ENCODE measurements around the gene RGMB. TPM values are rescaled to one million over a fixed set of nuclear protein-coding genes. Genes with fewer than 3 reads are reported as not detected.
A peak's percentile ranks its signal among the peaks of the same experiment; 100 is the strongest.

RGMB gene
- total RNA-seq, 4 donors from 2014 or later, result 39.0 to 125 (median 50.3) TPM

- 52 to 77% methylated on average over 6 to 9 of the region's 9 CpGs for WGBS, 2 donors (ENCODE audit: low coverage in 1 of 2)
- no peak for TF ChIP-seq POLR2A (IDR thresholded peaks at IDR 0.05)
- no peak for TF ChIP-seq CTCF (IDR thresholded peaks at IDR 0.05)
- TF ChIP-seq EP300 (IDR thresholded peaks at IDR 0.05; ENCODE audit: low read depth), result no peak
- TF ChIP-seq POLR2AphosphoS5 (IDR thresholded peaks at IDR 0.05), result no peak
- Histone ChIP-seq H3K4me3 (no peak overlapping the region), H3K4me1 (peaks cover 12 to 62% (median 27%) of the 10 kb centered on the region in 4 donors), H3K27me3 (no peaks in the 10 kb centered on the region), H3K36me3 (no peaks in the 10 kb centered on the region), H3K27ac (peak overlapping the region in 3 of 4 donors; percentile 7 to 31 (median 21)), H3K9me3 (no peaks in the 10 kb centered on the region)
- no peak for DNase-seq
- in situ Hi-C loops (cut with MboI; ENCODE audit: low pct_ligation_motif_present in 1 of 4, low pct_unique_long_range_greater_than_20kb in 1 of 4, low sequenced_read_pairs in 3 of 4), result loop anchor here in 1 of 4 donors (25.0 kb wide), 1 partner anchor 1257 kb away; no protein-coding TSS in a partner anchor
- intact Hi-C loops (cut with DNase I; ENCODE audit: low total_unique reads), result no loop called here
Observed at GRCh38 chr5:98794414-98795080, 21.1 kb downstream of the RGMB start.

GRCh38 chr5:98795243-98795642 lies 21.8 kb downstream of the RGMB start:
- Histone ChIP-seq H3K9me3 (no peaks in the 10 kb centered on the region), H3K4me3 (no peak overlapping the region), H3K4me1 (peaks cover 11 to 55% (median 22%) of the 10 kb centered on the region in 4 donors), H3K36me3 (no peaks in the 10 kb centered on the region), H3K27ac (peak overlapping the region in 3 of 4 donors; percentile 7 to 31 (median 21)), H3K27me3 (no peaks in the 10 kb centered on the region)
- intact Hi-C loops (cut with DNase I; ENCODE audit: low total_unique reads) (no loop called here), in situ Hi-C loops (cut with MboI; ENCODE audit: low pct_ligation_motif_present in 1 of 4, low pct_unique_long_range_greater_than_20kb in 1 of 4, low sequenced_read_pairs in 3 of 4) (loop anchor here in 1 of 4 donors (25.0 kb wide), 1 partner anchor 1258 kb away; no protein-coding TSS in a partner anchor)
- 64 to 69% methylated on average over 5 of the region's 5 CpGs for WGBS, 2 donors (ENCODE audit: low coverage in 1 of 2)
- DNase-seq, result no peak
- TF ChIP-seq CTCF (IDR thresholded peaks at IDR 0.05) (no peak), POLR2AphosphoS5 (IDR thresholded peaks at IDR 0.05) (no peak), EP300 (IDR thresholded peaks at IDR 0.05; ENCODE audit: low read depth) (no peak), POLR2A (IDR thresholded peaks at IDR 0.05) (no peak)

GRCh38 chr5:98796197-98796972 lies 22.9 kb downstream of the RGMB start:
- 9 to 13% methylated on average over 7 of the region's 7 CpGs for WGBS, 2 donors (ENCODE audit: low coverage in 1 of 2)
- H3K27ac ChIP-seq, result peak overlapping the region in 2 of 4 donors; percentile 5 to 22
- intact Hi-C loops (cut with DNase I; ENCODE audit: low total_unique reads), result no loop called here
- TF ChIP-seq POLR2AphosphoS5 (IDR thresholded peaks at IDR 0.05), result no peak
- TF ChIP-seq CTCF (IDR thresholded peaks at IDR 0.05), result peak; percentile 71 to 82 (median 79)
- no peak for TF ChIP-seq EP300 (IDR thresholded peaks at IDR 0.05; ENCODE audit: low read depth)
- TF ChIP-seq POLR2A (IDR thresholded peaks at IDR 0.05), result no peak
- peak; percentile 55 for DNase-seq
- no peaks in the 10 kb centered on the region for H3K36me3 ChIP-seq
- in situ Hi-C loops (cut with MboI; ENCODE audit: low pct_ligation_motif_present in 1 of 4, low pct_unique_long_range_greater_than_20kb in 1 of 4, low sequenced_read_pairs in 3 of 4), result loop anchor here in 1 of 4 donors (25.0 kb wide), 1 partner anchor 1259 kb away; no protein-coding TSS in a partner anchor
- peaks cover 7 to 43% (median 13%) of the 10 kb centered on the region in 4 donors for H3K4me1 ChIP-seq
- no peaks in the 10 kb centered on the region for H3K27me3 ChIP-seq
- no peak overlapping the region for H3K4me3 ChIP-seq
- no peaks in the 10 kb centered on the region for H3K9me3 ChIP-seq

- no peak overlapping the region for H3K27ac ChIP-seq
- no peaks in the 10 kb centered on the region for H3K36me3 ChIP-seq
- no peak overlapping the region for H3K4me3 ChIP-seq
- in situ Hi-C loops (cut with MboI; ENCODE audit: low pct_ligation_motif_present in 1 of 4, low pct_unique_long_range_greater_than_20kb in 1 of 4, low sequenced_read_pairs in 3 of 4) (loop anchor here in 1 of 4 donors (25.0 kb wide), 1 partner anchor 1261 kb away; no protein-coding TSS in a partner anchor), intact Hi-C loops (cut with DNase I; ENCODE audit: low total_unique reads) (no loop called here)
- peaks cover 0 to 31% (median 9%) of the 10 kb centered on the region in 4 donors for H3K4me1 ChIP-seq
- no peak for TF ChIP-seq CTCF (IDR thresholded peaks at IDR 0.05)
- TF ChIP-seq POLR2A (IDR thresholded peaks at IDR 0.05), result no peak
- TF ChIP-seq EP300 (IDR thresholded peaks at IDR 0.05; ENCODE audit: low read depth), result no peak
- no peak for TF ChIP-seq POLR2AphosphoS5 (IDR thresholded peaks at IDR 0.05)
- no peaks in the 10 kb centered on the region for H3K9me3 ChIP-seq
- no peak for DNase-seq
- WGBS, 2 donors (ENCODE audit: low coverage in 1 of 2), result 41 to 60% methylated on average over 1 of the region's 1 CpG
- H3K27me3 ChIP-seq, result no peaks in the 10 kb centered on the region
Observed at GRCh38 chr5:98798371-98798770, 24.9 kb downstream of the RGMB start.
